Naive thymus-derived CD8-positive, alpha-beta T cell (primary cell): Measurements from ENCODE around the gene R3HDM4. TPM values are rescaled to one million over a fixed set of nuclear protein-coding genes. Genes with fewer than 3 reads are reported as not detected.

Experiments
- ATAC-seq, 2 donors: fragments of 150-1000 bp; cut with Tn5 transposase in 1 of 2; sonication (Bioruptor Pico), chemical (Tn5 transposase) in 1 of 2; 1 replicate in 1 of 2; 2 replicates in 1 of 2; pipeline ENCODE4 v1.10.0; 2021; ENCODE audit warnings: mild to moderate bottlenecking in 2 of 2, moderate library complexity in 2 of 2
- POLR2A ChIA-PET: fragments of 350-600 bp; sonication (Branson Sonifier 250); formaldehyde crosslinking; loops from one replicate; lab custom pipeline; 2021; ENCODE audit warnings: antibody characterized with exemption; lab: Charles Lee
- DNase-seq, 10 donors: peaks; one replicate each; pipeline versions ENCODE4 v3.0.0 to v3.0.0-alpha.2; 2020 to 2022
- H3K27ac Mint-ChIP-seq, 10 donors: one replicate each; pipeline ENCODE4 v1.8.0; 2020 to 2022; ENCODE audit warnings: mild to moderate bottlenecking in 10 of 10, mixed read lengths in 10 of 10, moderate library complexity in 4 of 10, inconsistent platforms in 1 of 10
- H3K27me3 Mint-ChIP-seq, 5 donors: one replicate each; pipeline ENCODE4 v1.8.0; 2021 to 2022; ENCODE audit warnings: mixed read lengths in 5 of 5
- H3K36me3 Mint-ChIP-seq, 3 donors: one replicate each; pipeline ENCODE4 v1.8.0; 2020 to 2022; ENCODE audit warnings: mixed read lengths in 3 of 3, mild to moderate bottlenecking in 2 of 3, inconsistent platforms in 1 of 3
- H3K4me1 Mint-ChIP-seq, 4 donors: one replicate each; pipeline ENCODE4 v1.8.0; 2021 to 2022; ENCODE audit warnings: mixed read lengths in 4 of 4
- H3K4me3 Mint-ChIP-seq, 10 donors: one replicate each; pipeline ENCODE4 v1.8.0; 2020 to 2022; ENCODE audit warnings: mild to moderate bottlenecking in 10 of 10, mixed read lengths in 10 of 10, moderate library complexity in 6 of 10, inconsistent platforms in 1 of 10
- H3K9me3 Mint-ChIP-seq, 9 donors: one replicate each; pipeline ENCODE4 v1.8.0; 2020 to 2022; ENCODE audit warnings: mixed read lengths in 9 of 9, mild to moderate bottlenecking in 3 of 9, inconsistent platforms in 1 of 9, moderate library complexity in 1 of 9
- polyA plus RNA-seq, 3 donors: library from polyadenylated mRNA; unstranded; fragments of 300-500 nt; fragmentation: Illumina TruSeq; gene quantifications; one replicate each; pipeline ENCODE4 v1.2.3, GENCODE V29; 2021
- total RNA-seq, 8 experiments: library from RNA in 2 of 8; stranded (reverse) in 2 of 8; gene quantifications; one replicate each; pipeline ENCODE4 v1.2.3 and lab custom pipeline; 2021 to 2026

Gene R3HDM4
- total and polyA plus RNA-seq, 5 experiments from 2014 or later, result 137 to 238 (median 182) TPM

GRCh38 chr19:926589-927350 lies 13.8 kb upstream of the R3HDM4 start:
- H3K36me3 Mint-ChIP-seq, result no peaks in the 10 kb centered on the region
- POLR2A ChIA-PET, result interaction anchor here (0.5 to 1.4 kb wide), 3 partner anchors 57 to 143 kb away, joined by 3 to 5 read pairs (median 4); partner anchors contain the start of genes RNU6-2 and WDR18
- no peak for DNase-seq
- peaks cover 4 to 27% (median 10%) of the 10 kb centered on the region in 4 donors for H3K4me1 Mint-ChIP-seq
- H3K9me3 Mint-ChIP-seq, result no peaks in the 10 kb centered on the region
- no peak for ATAC-seq
- peak overlapping the region; percentile 67 to 87 (median 78) for H3K4me3 Mint-ChIP-seq
- H3K27me3 Mint-ChIP-seq, result no peaks in the 10 kb centered on the region
- H3K27ac Mint-ChIP-seq, result peak overlapping the region in 2 of 10 donors; percentile 40 to 66

GRCh38 chr19:926323-926588 lies 13.2 kb upstream of the R3HDM4 start:
- Mint-ChIP-seq H3K27ac (peak overlapping the region in 1 of 10 donors; percentile 14), H3K9me3 (no peaks in the 10 kb centered on the region), H3K4me3 (peak overlapping the region; percentile 66 to 87 (median 74)), H3K4me1 (peaks cover 5 to 29% (median 14%) of the 10 kb centered on the region in 4 donors), H3K36me3 (no peaks in the 10 kb centered on the region), H3K27me3 (no peaks in the 10 kb centered on the region)
- DNase-seq (no peak), ATAC-seq (no peak)
- POLR2A ChIA-PET, result no interaction called here

GRCh38 chr19:925526-926322 lies 12.7 kb upstream of the R3HDM4 start, which contains the start of gene ARID3A:
Gene ARID3A (plus strand): TSS chr19:926035. CDS start chr19:929529, 3,494 bp downstream.
- DNase-seq, result peak; percentile 46 to 86 (median 70)
- H3K4me1 Mint-ChIP-seq, result peaks cover 7 to 30% (median 17%) of the 10 kb centered on the region in 4 donors
- peak within 1 kb of the TSS in 8 of 10 donors; percentile 22 to 83 (median 58) for H3K27ac Mint-ChIP-seq
- H3K4me3 Mint-ChIP-seq, result peak within 1 kb of the TSS; percentile 67 to 87 (median 78)
- H3K36me3 Mint-ChIP-seq, result no peaks in the 10 kb centered on the region
- POLR2A ChIA-PET, result interaction anchor here (1.0 to 7.4 kb wide), 4 partner anchors 57 to 343 kb away, joined by 3 to 101 read pairs (median 8); partner anchors contain the start of genes CIRBP and WDR18
- H3K9me3 Mint-ChIP-seq, result no peaks in the 10 kb centered on the region
- ATAC-seq, result peak; percentile 60 to 76
- H3K27me3 Mint-ChIP-seq, result no peaks in the 10 kb centered on the region

GRCh38 chr19:925087-925525 lies 12.1 kb upstream of the R3HDM4 start:
- Mint-ChIP-seq H3K27me3 (no peaks in the 10 kb centered on the region), H3K36me3 (no peaks in the 10 kb centered on the region), H3K9me3 (no peaks in the 10 kb centered on the region), H3K4me1 (peaks cover 9 to 32% (median 18%) of the 10 kb centered on the region in 4 donors), H3K27ac (peak overlapping the region in 8 of 10 donors; percentile 22 to 83 (median 58)), H3K4me3 (peak overlapping the region; percentile 67 to 87 (median 78))
- peak in 3 of 10 donors; percentile 70 to 84 (median 76) for DNase-seq
- POLR2A ChIA-PET, result interaction anchor here (0.8 to 7.4 kb wide), 10 partner anchors 12 to 344 kb away, joined by 3 to 101 read pairs (median 4); partner anchors contain the start of genes ATP5F1D, CIRBP, MED16 and RNU6-9
- peak; percentile 50 to 54 for ATAC-seq

- Mint-ChIP-seq H3K27ac (peak overlapping the region in 2 of 10 donors; percentile 68 to 83), H3K27me3 (no peaks in the 10 kb centered on the region), H3K4me3 (peak overlapping the region; percentile 62 to 87 (median 76)), H3K4me1 (peaks cover 9 to 28% (median 18%) of the 10 kb centered on the region in 4 donors), H3K9me3 (no peaks in the 10 kb centered on the region), H3K36me3 (no peaks in the 10 kb centered on the region)
- DNase-seq (no peak), ATAC-seq (no peak)
- POLR2A ChIA-PET, result interaction anchor here (0.6 to 7.4 kb wide), 11 partner anchors 13 to 345 kb away, joined by 3 to 101 read pairs (median 4); partner anchors contain the start of genes ATP5F1D, CIRBP, MED16 and RNU6-9
These were observed 11.6 kb upstream of the R3HDM4 start for GRCh38 chr19:924553-925086.

- Mint-ChIP-seq H3K27ac (peak overlapping the region in 8 of 10 donors; percentile 17 to 90 (median 82)), H3K4me3 (peak overlapping the region; percentile 67 to 90 (median 84)), H3K4me1 (peaks cover 11 to 34% (median 24%) of the 10 kb centered on the region in 4 donors), H3K9me3 (no peaks in the 10 kb centered on the region), H3K36me3 (no peaks in the 10 kb centered on the region), H3K27me3 (peaks cover 0 to 2% (median 0%) of the 10 kb centered on the region in 5 donors)
- POLR2A ChIA-PET, result interaction anchor here (1.2 to 9.1 kb wide), 9 partner anchors 15 to 286 kb away, joined by 3 to 165 read pairs (median 11); partner anchors contain the start of genes ARHGAP45, CFD, MED16 and RNU6-9
- ATAC-seq (peak; percentile 63 to 67), DNase-seq (peak in 9 of 10 donors; percentile 60 to 89 (median 71))
These were observed 7.2 kb upstream of the R3HDM4 start for GRCh38 chr19:920051-920864.

GRCh38 chr19:919199-920050 lies 6.4 kb upstream of the R3HDM4 start:
- Mint-ChIP-seq H3K27me3 (peaks cover 0 to 2% (median 0%) of the 10 kb centered on the region in 5 donors), H3K27ac (peak overlapping the region in 1 of 10 donors; percentile 73), H3K4me1 (peaks cover 12 to 36% (median 24%) of the 10 kb centered on the region in 4 donors), H3K9me3 (no peaks in the 10 kb centered on the region), H3K36me3 (no peaks in the 10 kb centered on the region), H3K4me3 (peak overlapping the region in 7 of 10 donors; percentile 32 to 81 (median 64))
- POLR2A ChIA-PET, result interaction anchor here (0.9 to 9.1 kb wide), 11 partner anchors 14 to 287 kb away, joined by 3 to 165 read pairs (median 11); partner anchors contain the start of genes ARHGAP45, CFD, MED16 and RNU6-9
- DNase-seq (peak in 3 of 10 donors; percentile 49 to 57 (median 53)), ATAC-seq (peak; percentile 48 to 54)

GRCh38 chr19:918481-919198 lies 5.6 kb upstream of the R3HDM4 start:
- H3K27ac Mint-ChIP-seq, result peak overlapping the region in 2 of 10 donors; percentile 7 to 33
- H3K27me3 Mint-ChIP-seq, result peaks cover 0 to 2% (median 0%) of the 10 kb centered on the region in 5 donors
- DNase-seq (peak in 1 of 10 donors; percentile 77), ATAC-seq (no peak)
- no peaks in the 10 kb centered on the region for H3K9me3 Mint-ChIP-seq
- no peaks in the 10 kb centered on the region for H3K36me3 Mint-ChIP-seq
- POLR2A ChIA-PET, result interaction anchor here (0.9 to 9.1 kb wide), 9 partner anchors 13 to 104 kb away, joined by 3 to 165 read pairs (median 11); partner anchors contain the start of genes CFD, MED16, RNU6-9 and WDR18
- H3K4me3 Mint-ChIP-seq, result peak overlapping the region in 8 of 10 donors; percentile 14 to 81 (median 49)
- peaks cover 12 to 32% (median 23%) of the 10 kb centered on the region in 4 donors for H3K4me1 Mint-ChIP-seq

GRCh38 chr19:918152-918437 lies 5.1 kb upstream of the R3HDM4 start:
- Mint-ChIP-seq H3K27me3 (peaks cover 0 to 2% (median 0%) of the 10 kb centered on the region in 5 donors), H3K4me1 (peaks cover 11 to 29% (median 23%) of the 10 kb centered on the region in 4 donors), H3K27ac (peak overlapping the region in 5 of 10 donors; percentile 44 to 91 (median 69)), H3K36me3 (no peaks in the 10 kb centered on the region), H3K9me3 (no peaks in the 10 kb centered on the region), H3K4me3 (peak overlapping the region; percentile 39 to 84 (median 78))
- ATAC-seq, result no peak
- DNase-seq, result no peak
- POLR2A ChIA-PET, result interaction anchor here (1.6 to 9.1 kb wide), 4 partner anchors 12 to 55 kb away, joined by 4 to 165 read pairs (median 116); partner anchors contain the start of genes CFD, MED16 and RNU6-9
